T47D (cell line): Measurements from ENCODE around the gene ADGRL2.

Experiments used
- DNase-seq, 2 experiments: peaks; one replicate each; pipeline versions ENCODE4 v3.0.0 to v3.0.0-alpha.2; 2011 to 2012; ENCODE audit warnings: low read depth in 1 of 2, low spot score in 1 of 2
- JUND ChIP-seq: IDR thresholded peaks from 2 replicates; pipeline ENCODE4 v1.6.1; 2012; ENCODE audit warnings: low read depth
- in situ Hi-C: cut with HindIII; loops from 2 replicates; pipeline ENCODE4 v1.10.0; 2016; ENCODE audit warnings: low sequenced_read_pairs, low pct_unique_long_range_greater_than_20kb

ADGRL2 gene

DNA sequence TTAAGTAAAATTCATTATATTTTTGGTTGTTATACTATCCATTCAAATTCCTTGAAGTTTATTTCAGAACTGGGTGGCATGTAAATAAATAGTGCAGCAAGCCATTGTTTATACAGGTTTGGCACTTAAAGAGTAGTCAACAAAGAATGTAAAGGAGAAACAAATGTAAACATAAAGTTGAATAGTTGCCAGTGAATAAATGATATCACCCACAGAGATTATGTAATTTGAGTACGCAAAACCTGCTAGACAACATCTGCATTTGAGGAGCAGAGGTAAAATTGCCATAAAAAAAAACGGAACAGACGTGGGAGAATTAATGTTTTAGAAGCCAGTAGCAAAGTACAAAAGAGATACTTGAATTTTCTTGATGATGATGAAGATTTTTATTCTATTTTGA, 111.6 kb downstream of the ADGRL2 start:
- in situ Hi-C loops = no loop called here
- TF ChIP-seq JUND = no peak
- DNase-seq = peak in 1 of 2 experiments; percentile 8

DNA sequence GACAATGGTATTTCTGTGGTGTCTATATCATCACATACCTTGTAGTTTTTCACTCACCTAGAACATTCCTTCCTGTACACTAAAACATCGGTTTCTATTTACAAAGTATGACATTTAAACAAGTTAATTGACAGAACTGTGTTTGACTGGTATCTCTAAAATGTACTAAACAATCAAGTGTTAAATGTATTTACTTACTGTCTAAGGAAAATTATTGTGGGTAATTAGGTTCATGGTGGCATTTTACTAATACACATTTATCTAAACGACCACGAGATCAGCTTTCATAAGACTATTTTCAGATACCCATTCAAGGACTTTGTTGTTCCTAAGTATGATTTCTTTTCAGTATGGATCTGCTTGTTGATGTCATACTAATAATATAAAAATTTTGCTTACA, 115.2 kb downstream of the ADGRL2 start:
- DNase-seq = no peak
- in situ Hi-C loops = no loop called here
- TF ChIP-seq JUND = no peak

DNA sequence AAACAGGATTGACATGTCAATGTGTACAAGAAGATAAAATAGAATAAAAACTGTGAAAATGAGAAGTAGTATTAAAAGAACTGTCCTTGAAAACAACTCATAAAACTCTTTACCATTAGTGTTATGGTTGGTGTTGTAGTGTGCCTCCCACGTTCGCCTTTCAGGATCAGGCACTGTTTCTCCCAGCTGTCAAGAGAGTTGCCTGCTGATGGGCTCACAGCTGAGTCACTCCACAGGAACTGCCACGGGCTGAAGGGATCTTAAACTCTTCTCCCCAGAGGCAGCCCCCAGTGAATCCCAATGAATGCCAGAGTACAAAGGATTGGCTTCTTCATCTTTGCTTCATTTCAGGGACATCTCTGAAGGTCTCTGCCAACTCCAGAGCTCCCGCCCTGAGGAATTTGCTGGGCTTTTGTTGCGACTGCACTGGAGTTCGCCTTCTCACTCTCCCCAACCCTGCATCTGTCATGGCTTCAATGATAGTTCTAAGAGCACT, 119.6 kb downstream of the ADGRL2 start:
- no peak for DNase-seq
- in situ Hi-C loops = no loop called here
- no peak for TF ChIP-seq JUND

DNA sequence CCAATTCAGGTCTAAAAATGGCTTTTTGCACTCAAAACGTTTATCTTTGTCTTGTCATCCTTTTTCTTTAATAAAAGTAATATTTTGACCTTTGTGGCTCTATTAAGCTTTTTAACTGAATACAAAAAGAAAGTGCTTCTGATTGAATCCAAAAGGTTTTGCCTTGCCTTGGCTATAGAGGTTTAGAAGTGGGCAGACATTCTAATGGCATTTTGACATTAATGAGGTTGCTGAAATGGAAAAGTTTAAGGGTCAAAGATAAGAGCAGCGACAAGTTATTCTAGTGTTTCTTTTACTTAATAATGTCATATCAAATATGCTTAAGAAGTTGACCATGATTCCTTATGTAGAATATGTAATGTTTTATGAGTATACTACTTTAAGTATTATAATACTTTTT, 120.2 kb downstream of the ADGRL2 start:
- in situ Hi-C loops = no loop called here
- TF ChIP-seq JUND = no peak
- DNase-seq = no peak

DNA sequence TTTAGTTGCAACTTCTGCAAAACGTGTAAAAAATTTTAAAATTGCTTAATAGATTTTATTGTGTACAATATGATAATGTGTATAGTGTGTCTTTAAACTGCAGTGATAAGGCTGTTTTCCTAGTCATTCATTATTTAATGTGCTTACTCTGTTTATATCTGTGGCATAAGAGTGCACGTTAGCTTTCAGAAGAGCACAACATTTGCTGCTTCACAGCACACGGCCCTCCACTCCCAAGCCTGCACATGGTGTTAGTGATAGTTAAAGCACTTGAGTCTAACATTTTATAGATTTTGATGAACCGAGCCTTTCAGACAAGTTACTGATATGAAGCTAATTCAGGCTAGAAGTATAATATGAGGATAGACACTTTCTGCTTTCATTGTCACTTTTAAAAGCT, 120.6 kb downstream of the ADGRL2 start:
- TF ChIP-seq JUND = no peak
- in situ Hi-C loops = no loop called here
- no peak for DNase-seq

DNA sequence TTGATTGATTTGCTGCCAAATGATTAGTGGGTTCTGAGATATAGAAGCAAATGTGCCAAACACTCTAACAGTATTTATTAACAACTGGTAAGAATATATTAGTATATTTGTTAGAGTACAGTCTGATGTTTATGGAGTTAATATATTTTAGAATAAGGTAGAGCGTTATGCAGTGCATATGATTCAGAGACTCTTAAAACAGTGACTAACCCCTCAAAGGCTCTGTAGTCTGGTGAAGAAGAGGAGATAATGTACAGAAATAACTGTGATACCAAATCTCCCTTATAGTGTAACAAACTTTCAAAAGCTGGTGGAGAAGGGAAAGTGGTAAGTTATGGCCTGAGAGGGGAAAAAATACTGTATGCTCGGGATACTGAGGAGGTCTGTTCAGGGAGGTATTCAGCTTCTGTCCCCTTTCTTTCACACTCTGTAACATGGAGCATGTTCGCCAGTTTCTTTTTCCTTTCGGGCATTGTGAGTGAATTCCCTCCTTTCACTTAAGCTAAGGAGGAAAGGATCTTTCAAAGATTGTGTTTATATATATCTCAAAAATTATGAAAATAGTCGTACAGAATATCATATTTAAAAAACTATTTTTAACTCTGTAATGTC, 121.2 kb downstream of the ADGRL2 start:
- no peak for TF ChIP-seq JUND
- DNase-seq = no peak
- in situ Hi-C loops = no loop called here

DNA sequence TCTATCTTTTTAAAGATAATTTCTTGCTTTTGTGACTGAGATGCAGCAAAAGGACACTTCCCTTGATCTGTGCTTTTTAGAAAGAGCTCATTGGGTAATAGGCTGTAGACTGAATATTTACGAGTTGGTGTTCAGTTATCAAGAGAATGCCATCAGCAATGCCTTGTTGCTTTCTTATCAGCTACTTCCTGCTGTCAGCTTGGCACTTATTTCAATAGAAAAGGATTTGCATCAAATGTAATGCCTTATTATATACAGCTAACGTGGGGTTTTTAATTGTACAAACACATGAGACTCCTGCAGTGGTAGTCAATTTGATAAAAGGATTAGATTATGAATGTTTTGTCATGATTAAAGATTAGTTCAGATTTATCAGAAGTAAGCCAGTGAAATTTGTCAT, 122.2 kb downstream of the ADGRL2 start:
- DNase-seq = no peak
- in situ Hi-C loops = no loop called here
- TF ChIP-seq JUND = no peak

DNA sequence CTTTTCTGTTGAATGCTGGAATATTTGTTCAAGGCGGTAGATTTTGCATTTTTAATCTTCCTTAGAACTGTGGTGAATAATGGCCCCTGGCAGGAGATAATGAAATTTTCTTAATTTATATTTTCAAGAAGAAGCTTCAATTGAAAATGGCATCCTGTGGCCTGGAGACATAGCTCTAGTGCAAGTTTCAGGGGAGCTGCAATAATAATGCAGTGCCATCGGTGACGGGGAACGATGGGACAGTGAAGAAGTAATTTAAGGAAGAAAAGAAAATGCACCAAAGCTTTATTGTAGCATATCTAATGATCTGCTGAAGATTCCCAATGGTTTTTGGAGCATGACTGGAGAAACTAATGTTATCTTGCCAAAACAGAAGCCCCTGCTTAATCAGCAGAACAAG, 128.4 kb downstream of the ADGRL2 start:
- in situ Hi-C loops = no loop called here
- DNase-seq = no peak
- no peak for TF ChIP-seq JUND

DNA sequence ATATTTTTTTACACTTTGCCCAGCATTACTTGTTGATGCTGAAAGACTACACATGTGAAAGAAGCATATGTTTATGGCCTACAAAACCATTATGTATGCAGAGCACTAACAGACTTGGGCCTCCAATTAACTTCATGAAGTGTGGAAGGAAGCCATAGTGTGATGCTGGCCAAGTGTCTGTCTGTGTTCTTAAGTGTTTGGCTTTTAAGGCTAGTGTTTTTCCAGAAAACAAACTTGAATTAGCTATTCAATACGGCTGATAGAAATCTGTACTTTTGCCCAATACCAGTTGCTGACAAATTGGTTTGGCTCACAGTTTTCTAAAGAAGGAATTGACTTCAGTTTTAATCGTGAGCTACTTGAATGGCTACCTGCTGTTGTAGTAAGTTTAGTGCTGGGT, 136.1 kb downstream of the ADGRL2 start:
- DNase-seq = no peak
- TF ChIP-seq JUND = no peak
- in situ Hi-C loops = no loop called here

DNA sequence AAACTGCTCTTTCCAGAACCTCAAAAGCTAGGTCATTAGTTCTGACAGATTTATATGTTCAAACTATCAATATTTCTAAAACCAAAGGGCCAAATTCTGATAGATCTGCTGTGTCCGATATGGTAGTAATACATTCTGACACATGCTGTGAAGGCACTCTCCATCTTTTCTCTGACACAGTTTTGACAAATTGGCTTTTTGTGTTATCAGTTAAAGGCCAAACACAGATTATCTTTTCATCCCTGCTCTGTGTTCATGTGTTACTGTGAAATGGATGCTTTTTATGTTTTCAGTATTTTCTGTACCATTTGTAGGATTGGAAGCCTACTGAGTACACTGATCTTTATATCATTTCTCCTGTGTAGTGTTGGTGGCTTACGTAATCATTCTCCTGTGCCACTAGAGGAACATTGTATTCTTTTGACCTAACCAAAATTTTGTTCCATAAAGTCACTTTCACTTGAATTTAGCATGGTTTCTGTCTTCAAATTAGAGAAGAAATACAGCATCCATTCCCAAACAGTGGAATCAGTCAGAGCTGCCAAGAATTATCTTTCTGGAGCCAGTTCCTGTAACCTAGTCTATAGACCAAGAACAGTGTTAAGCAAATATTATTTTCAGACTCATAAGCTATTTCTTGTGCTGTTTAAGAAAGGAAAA, 137.2 kb downstream of the ADGRL2 start:
- in situ Hi-C loops = no loop called here
- no peak for TF ChIP-seq JUND
- DNase-seq = no peak

DNA sequence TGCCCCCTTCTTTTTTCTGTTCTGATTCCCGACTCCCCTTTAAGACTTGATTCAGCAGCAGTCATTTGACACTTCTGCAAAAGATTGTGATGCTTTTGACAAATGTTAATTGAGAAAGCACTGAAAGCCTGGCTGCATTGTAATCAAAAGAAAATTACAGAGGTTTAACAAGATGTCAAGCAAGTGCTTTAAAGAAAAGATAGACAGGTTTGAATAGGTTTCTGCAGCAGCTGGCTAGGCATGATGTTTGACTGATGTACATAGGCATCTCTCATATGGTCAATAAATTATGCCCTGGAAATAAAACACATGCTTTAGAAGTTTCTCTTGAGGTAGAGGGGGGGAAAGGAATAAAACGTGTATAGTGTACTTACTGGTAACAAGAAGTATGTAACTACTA, 147.8 kb downstream of the ADGRL2 start:
- no peak for TF ChIP-seq JUND
- no peak for DNase-seq
- in situ Hi-C loops = no loop called here

DNA sequence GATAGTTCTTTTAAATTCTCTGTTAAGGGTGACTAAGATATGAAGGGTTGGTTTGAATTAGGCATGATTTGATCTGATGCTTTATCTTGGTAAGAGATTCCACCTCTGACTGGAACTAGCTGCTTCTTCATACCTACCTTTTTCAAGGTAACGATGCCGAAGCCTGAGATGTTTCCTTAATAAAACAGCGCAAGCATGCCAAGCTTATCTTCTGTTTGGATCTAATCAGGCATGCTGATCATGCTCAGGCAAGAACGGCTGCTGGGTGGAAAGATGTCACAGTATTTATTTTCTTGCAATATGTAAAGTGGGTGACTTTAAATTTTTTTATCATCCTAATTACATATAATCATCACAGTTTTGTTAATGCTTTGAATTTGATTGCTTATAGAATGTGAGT, 148.7 kb downstream of the ADGRL2 start:
- no peak for TF ChIP-seq JUND
- DNase-seq = no peak
- in situ Hi-C loops = no loop called here

DNA sequence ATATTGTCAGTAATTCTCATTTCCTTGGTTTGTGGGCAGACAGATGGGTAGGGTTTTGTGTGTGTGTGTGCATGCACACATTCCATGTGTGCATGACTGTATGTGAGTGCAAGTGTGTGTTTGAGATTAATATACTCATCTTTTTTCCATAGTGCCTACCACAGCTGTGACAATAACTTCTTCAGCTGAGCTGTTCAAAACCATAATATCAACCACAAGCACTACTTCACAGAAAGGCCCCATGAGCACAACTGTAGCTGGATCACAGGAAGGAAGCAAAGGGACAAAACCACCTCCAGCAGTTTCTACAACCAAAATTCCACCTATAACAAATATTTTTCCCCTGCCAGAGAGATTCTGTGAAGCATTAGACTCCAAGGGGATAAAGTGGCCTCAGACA, 149.3 kb downstream of the ADGRL2 start:
- in situ Hi-C loops = no loop called here
- DNase-seq = no peak
- TF ChIP-seq JUND = no peak

DNA sequence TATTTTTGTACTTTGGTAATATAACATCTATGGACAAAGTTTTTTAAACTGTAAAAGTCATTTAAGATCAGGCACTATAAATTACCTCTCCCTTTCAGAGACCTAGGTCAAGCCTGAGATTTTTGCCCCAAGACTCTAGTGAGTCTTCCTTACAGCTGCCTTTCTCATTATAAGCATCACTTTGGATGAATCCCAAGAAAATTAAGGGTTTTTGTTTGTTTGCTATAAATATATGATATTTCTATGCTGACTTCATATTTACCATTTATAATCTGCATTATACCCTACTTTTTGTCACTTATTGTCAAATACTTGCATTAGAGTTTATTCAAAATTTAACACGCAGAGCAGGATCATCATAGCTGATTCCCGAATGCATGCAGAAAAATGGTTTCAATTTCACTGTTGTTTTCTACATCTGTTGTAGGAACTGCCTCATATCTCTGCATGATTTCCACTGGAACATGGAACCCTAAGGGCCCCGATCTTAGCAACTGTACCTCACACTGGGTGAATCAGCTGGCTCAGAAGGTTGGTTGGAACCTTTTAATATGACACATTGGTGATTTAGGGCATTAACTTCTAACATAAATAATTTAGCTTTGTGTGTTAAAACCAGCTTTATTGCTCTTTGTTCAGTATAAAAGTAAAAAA, 150.0 kb downstream of the ADGRL2 start:
- no peak for DNase-seq
- no peak for TF ChIP-seq JUND
- in situ Hi-C loops = no loop called here
